Measurements from ENCODE around the gene ETNPPL. TPM values are rescaled to one million over a fixed set of nuclear protein-coding genes. Genes with fewer than 3 reads are reported as not detected.

The ETNPPL gene
- total and polyA plus RNA-seq, 2 of the 4 experiments (the other 2 are of a cell fraction): not detected

DNA sequence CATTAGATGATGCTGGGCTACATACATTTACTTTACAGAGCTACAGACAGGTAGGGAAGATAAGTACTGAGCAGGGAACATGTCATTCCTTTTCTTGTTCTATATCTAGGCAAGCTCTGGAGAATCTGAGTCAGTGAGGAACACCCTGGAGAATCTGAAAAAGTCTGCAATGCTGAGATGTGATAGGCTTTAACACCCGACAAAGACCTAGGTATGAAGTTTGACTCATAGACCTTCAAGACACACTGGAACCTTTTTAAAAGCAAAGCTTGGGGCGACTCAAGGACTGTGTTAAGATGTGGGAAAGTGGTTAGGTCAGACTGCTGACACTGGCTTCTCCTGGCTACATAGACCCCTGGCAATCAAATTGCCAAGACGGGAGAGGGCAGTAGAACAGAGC, 69.6 kb downstream of the ETNPPL start:
- no peaks in the 10 kb centered on the region for H3K9me1 ChIP-seq (ENCODE audit: insufficient read depth, low read length)
- no peak overlapping the region for H2BK120ac ChIP-seq (ENCODE audit: low read depth, low read length)
- ATAC-seq (ENCODE audit: low read depth): no peak
- H3K14ac ChIP-seq (replicated peaks; ENCODE audit: low read depth, low read length): no peak overlapping the region
- no peak overlapping the region for H3K18ac ChIP-seq (ENCODE audit: low read depth, low read length)
- H3K79me1 ChIP-seq (ENCODE audit: low read depth in 1 of 2, low read length in 2 of 2): no peaks in the 10 kb centered on the region
- no peak overlapping the region for H3K9ac ChIP-seq (ENCODE audit: low read depth, low read length)
- H3K27me3 ChIP-seq (ENCODE audit: control insufficient read depth, insufficient read depth, low read length): peaks cover 1% of the 10 kb centered on the region
- H3K23ac ChIP-seq (ENCODE audit: low read depth, low read length): no peak overlapping the region
- H3K4me3 ChIP-seq (ENCODE audit: insufficient read depth, low read depth, low read length): no peak overlapping the region
- no peak overlapping the region for H2BK15ac ChIP-seq (ENCODE audit: low read depth, low read length)
- BruUV-seq (replicated peaks): no TSS peak
- H3K4ac ChIP-seq (ENCODE audit: low read depth, low read length): no peak overlapping the region
- ChIA-PET CTCF (no interaction called here), POLR2A (ENCODE audit: unreplicated experiment) (no interaction called here)
- no peak overlapping the region for H3K27ac ChIP-seq (ENCODE audit: insufficient read depth, low read length)
- H2BK20ac ChIP-seq (ENCODE audit: low read depth, low read length): no peak overlapping the region
- intact Hi-C loops (cut with micrococcal nuclease): no loop called here
- H3K4me2 ChIP-seq (ENCODE audit: low read depth, low read length): no peak overlapping the region
- no peak overlapping the region for H2AK9ac ChIP-seq (replicated peaks; ENCODE audit: low read depth, low read length, poor library complexity)
- H3K9me3 ChIP-seq (ENCODE audit: control insufficient read depth, insufficient read depth, low read length): no peaks in the 10 kb centered on the region
- TF ChIP-seq, protein P1, sequence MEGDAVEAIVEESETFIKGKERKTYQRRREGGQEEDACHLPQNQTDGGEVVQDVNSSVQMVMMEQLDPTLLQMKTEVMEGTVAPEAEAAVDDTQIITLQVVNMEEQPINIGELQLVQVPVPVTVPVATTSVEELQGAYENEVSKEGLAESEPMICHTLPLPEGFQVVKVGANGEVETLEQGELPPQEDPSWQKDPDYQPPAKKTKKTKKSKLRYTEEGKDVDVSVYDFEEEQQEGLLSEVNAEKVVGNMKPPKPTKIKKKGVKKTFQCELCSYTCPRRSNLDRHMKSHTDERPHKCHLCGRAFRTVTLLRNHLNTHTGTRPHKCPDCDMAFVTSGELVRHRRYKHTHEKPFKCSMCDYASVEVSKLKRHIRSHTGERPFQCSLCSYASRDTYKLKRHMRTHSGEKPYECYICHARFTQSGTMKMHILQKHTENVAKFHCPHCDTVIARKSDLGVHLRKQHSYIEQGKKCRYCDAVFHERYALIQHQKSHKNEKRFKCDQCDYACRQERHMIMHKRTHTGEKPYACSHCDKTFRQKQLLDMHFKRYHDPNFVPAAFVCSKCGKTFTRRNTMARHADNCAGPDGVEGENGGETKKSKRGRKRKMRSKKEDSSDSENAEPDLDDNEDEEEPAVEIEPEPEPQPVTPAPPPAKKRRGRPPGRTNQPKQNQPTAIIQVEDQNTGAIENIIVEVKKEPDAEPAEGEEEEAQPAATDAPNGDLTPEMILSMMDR (conservative IDR thresholded peaks at IDR 0.05; ENCODE audit: low read depth, low read length): no peak
- TF ChIP-seq CEBPB (IDR thresholded peaks at IDR 0.05; ENCODE audit: low read depth, low read length): no peak
- TF ChIP-seq CHD1 (IDR thresholded peaks at IDR 0.05; ENCODE audit: low read depth, low read length): no peak
- no peak for TF ChIP-seq SMC3 (IDR thresholded peaks at IDR 0.05; ENCODE audit: low read depth, low read length)
- TF ChIP-seq POLR2A (IDR thresholded peaks at IDR 0.05; ENCODE audit: low read depth, low read length): no peak
- TF ChIP-seq MAFK (IDR thresholded peaks at IDR 0.05; ENCODE audit: low read depth, low read length): no peak
- no peak for TF ChIP-seq FOS (IDR thresholded peaks at IDR 0.05; ENCODE audit: low read depth, low read length)
- TF ChIP-seq, protein P2, sequence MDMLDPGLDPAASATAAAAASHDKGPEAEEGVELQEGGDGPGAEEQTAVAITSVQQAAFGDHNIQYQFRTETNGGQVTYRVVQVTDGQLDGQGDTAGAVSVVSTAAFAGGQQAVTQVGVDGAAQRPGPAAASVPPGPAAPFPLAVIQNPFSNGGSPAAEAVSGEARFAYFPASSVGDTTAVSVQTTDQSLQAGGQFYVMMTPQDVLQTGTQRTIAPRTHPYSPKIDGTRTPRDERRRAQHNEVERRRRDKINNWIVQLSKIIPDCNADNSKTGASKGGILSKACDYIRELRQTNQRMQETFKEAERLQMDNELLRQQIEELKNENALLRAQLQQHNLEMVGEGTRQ (IDR thresholded peaks at IDR 0.05; ENCODE audit: low read depth, low read length): no peak
- no peak for TF ChIP-seq RCOR1 (IDR thresholded peaks at IDR 0.05; ENCODE audit: insufficient replicate concordance, low read length)
- TF ChIP-seq MXI1 (IDR thresholded peaks at IDR 0.05; ENCODE audit: borderline replicate concordance, low read depth, low read length): no peak
- TF ChIP-seq BHLHE40 (IDR thresholded peaks at IDR 0.05; ENCODE audit: low read depth, low read length): no peak
- TF ChIP-seq RFX5 (IDR thresholded peaks at IDR 0.05; ENCODE audit: low read depth, low read length): no peak
- H2BK5ac ChIP-seq (ENCODE audit: low read depth, low read length, poor library complexity, severe bottlenecking): no peak overlapping the region
- 65% methylated on average over 2 of the region's 3 CpGs; no CpG with 5 or more reads in 1 of the 2 experiments for WGBS, 2 experiments (ENCODE audit: extremely low coverage in 2 of 2, insufficient read length in 1 of 2)
- H3K36me3 ChIP-seq (ENCODE audit: control insufficient read depth, insufficient read depth, low read length): no peaks in the 10 kb centered on the region
- H4K91ac ChIP-seq (ENCODE audit: insufficient read depth, low read depth, low read length): no peak overlapping the region
- no peak for DNase-seq
- H3K4me1 ChIP-seq (ENCODE audit: control insufficient read depth, insufficient read depth, low read length): no peaks in the 10 kb centered on the region
- no peak overlapping the region for H2AFZ ChIP-seq (replicated peaks; ENCODE audit: low read length, poor library complexity)
- no peak overlapping the region for H3K56ac ChIP-seq (ENCODE audit: extremely low read depth, insufficient read depth, low read length)
- H4K5ac ChIP-seq (ENCODE audit: low read depth, low read length): no peak overlapping the region
- in situ Hi-C loops (cut with MboI; ENCODE audit: low sequenced_read_pairs): no loop called here
- no peak overlapping the region for H4K8ac ChIP-seq (ENCODE audit: low read depth in 2 of 2, low read length in 2 of 2)
- no peaks in the 10 kb centered on the region for H4K20me1 ChIP-seq (ENCODE audit: insufficient read depth, low read length)
- dilution Hi-C loops (cut with HindIII; ENCODE audit: low sequenced_read_pairs, unreplicated experiment): no loop called here
- no peak overlapping the region for H2AK5ac ChIP-seq (ENCODE audit: low read depth, low read length)
